NB4 (cell line): Measurements from ENCODE around the gene IZUMO2.

Experiments
- MAX ChIP-seq: IDR thresholded peaks from 2 replicates; pipeline ENCODE4 v1.6.1; 2011; ENCODE audit warnings: low read depth, low read length
- POLR2A ChIP-seq: IDR thresholded peaks from 2 replicates; pipeline ENCODE4 v1.6.1; 2011; ENCODE audit warnings: mild to moderate bottlenecking; ENCODE audit not compliant: insufficient read length; ENCODE audit errors: extremely low read depth
- TF ChIP-seq, protein P1 (sequence below): IDR thresholded peaks from one replicate; pipeline ENCODE4 v1.5.1; 2012; ENCODE audit warnings: low read depth, low read length

GRCh38 chr19:50176775-50177174, 13.7 kb upstream of the IZUMO2 start:
- TF ChIP-seq, protein P1, sequence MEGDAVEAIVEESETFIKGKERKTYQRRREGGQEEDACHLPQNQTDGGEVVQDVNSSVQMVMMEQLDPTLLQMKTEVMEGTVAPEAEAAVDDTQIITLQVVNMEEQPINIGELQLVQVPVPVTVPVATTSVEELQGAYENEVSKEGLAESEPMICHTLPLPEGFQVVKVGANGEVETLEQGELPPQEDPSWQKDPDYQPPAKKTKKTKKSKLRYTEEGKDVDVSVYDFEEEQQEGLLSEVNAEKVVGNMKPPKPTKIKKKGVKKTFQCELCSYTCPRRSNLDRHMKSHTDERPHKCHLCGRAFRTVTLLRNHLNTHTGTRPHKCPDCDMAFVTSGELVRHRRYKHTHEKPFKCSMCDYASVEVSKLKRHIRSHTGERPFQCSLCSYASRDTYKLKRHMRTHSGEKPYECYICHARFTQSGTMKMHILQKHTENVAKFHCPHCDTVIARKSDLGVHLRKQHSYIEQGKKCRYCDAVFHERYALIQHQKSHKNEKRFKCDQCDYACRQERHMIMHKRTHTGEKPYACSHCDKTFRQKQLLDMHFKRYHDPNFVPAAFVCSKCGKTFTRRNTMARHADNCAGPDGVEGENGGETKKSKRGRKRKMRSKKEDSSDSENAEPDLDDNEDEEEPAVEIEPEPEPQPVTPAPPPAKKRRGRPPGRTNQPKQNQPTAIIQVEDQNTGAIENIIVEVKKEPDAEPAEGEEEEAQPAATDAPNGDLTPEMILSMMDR: no peak
- TF ChIP-seq POLR2A (no peak), MAX (no peak)
